ENCODE results near the gene PDHA1.

PDHA1 gene

GRCh38 chrX:19368576-19368975 is 24.8 kb downstream of the PDHA1 start:
- Histone ChIP-seq H3K27ac (no peak overlapping the region), H3K4me3 (ENCODE audit: low read depth in 1 of 2, low read length in 1 of 2) (no peak overlapping the region), H3K4me1 (ENCODE audit: control insufficient read depth in 1 of 2, insufficient read depth in 1 of 2, low read depth in 1 of 2, low read length in 1 of 2) (peaks cover 4 to 12% of the 10 kb centered on the region in 2 experiments), H3K9me3 (no peaks in the 10 kb centered on the region), H3K27me3 (no peaks in the 10 kb centered on the region), H3K36me3 (peaks cover 3% of the 10 kb centered on the region)
- no peak for TF ChIP-seq CTCF (IDR thresholded peaks at IDR 0.05)

- Histone ChIP-seq H3K27ac (no peak overlapping the region), H3K36me3 (peaks cover 3% of the 10 kb centered on the region), H3K4me1 (ENCODE audit: control insufficient read depth in 1 of 2, insufficient read depth in 1 of 2, low read depth in 1 of 2, low read length in 1 of 2) (peaks cover 10 to 16% of the 10 kb centered on the region in 2 experiments), H3K9me3 (no peaks in the 10 kb centered on the region), H3K27me3 (no peaks in the 10 kb centered on the region), H3K4me3 (ENCODE audit: low read depth in 1 of 2, low read length in 1 of 2) (no peak overlapping the region)
- TF ChIP-seq CTCF (IDR thresholded peaks at IDR 0.05), result no peak
Observed at GRCh38 chrX:19370061-19370460, 26.3 kb downstream of the PDHA1 start.

GRCh38 chrX:19372170-19372546 is 28.4 kb downstream of the PDHA1 start:
- Histone ChIP-seq H3K4me1 (ENCODE audit: control insufficient read depth in 1 of 2, insufficient read depth in 1 of 2, low read depth in 1 of 2, low read length in 1 of 2) (peaks cover 10 to 16% of the 10 kb centered on the region in 2 experiments), H3K4me3 (ENCODE audit: low read depth in 1 of 2, low read length in 1 of 2) (peak overlapping the region; percentile 43 to 47), H3K27me3 (no peaks in the 10 kb centered on the region), H3K9me3 (no peaks in the 10 kb centered on the region), H3K27ac (peak overlapping the region; percentile 70), H3K36me3 (no peaks in the 10 kb centered on the region)
- TF ChIP-seq CTCF (IDR thresholded peaks at IDR 0.05), result peak; percentile 48

GRCh38 chrX:19372547-19373331 is 29.0 kb downstream of the PDHA1 start:
- no peaks in the 10 kb centered on the region for H3K36me3 ChIP-seq
- H3K9me3 ChIP-seq, result no peaks in the 10 kb centered on the region
- H3K27me3 ChIP-seq, result no peaks in the 10 kb centered on the region
- H3K4me1 ChIP-seq (ENCODE audit: control insufficient read depth in 1 of 2, insufficient read depth in 1 of 2, low read depth in 1 of 2, low read length in 1 of 2), result peaks cover 10 to 16% of the 10 kb centered on the region in 2 experiments
- peak overlapping the region; percentile 47 to 52 for H3K4me3 ChIP-seq (ENCODE audit: low read depth in 1 of 2, low read length in 1 of 2)
- peak overlapping the region; percentile 70 for H3K27ac ChIP-seq
- TF ChIP-seq CTCF (IDR thresholded peaks at IDR 0.05), result no peak

GRCh38 chrX:19373351-19373891 is 29.7 kb downstream of the PDHA1 start:
- H3K27ac ChIP-seq, result peak overlapping the region; percentile 70
- no peaks in the 10 kb centered on the region for H3K27me3 ChIP-seq
- H3K36me3 ChIP-seq, result no peaks in the 10 kb centered on the region
- no peak for TF ChIP-seq CTCF (IDR thresholded peaks at IDR 0.05)
- peak overlapping the region; percentile 47 to 52 for H3K4me3 ChIP-seq (ENCODE audit: low read depth in 1 of 2, low read length in 1 of 2)
- H3K4me1 ChIP-seq (ENCODE audit: control insufficient read depth in 1 of 2, insufficient read depth in 1 of 2, low read depth in 1 of 2, low read length in 1 of 2), result peaks cover 10 to 16% of the 10 kb centered on the region in 2 experiments
- no peaks in the 10 kb centered on the region for H3K9me3 ChIP-seq
